Measurements from ENCODE around the gene SPCS3. TPM values are rescaled to one million over a fixed set of nuclear protein-coding genes. Genes with fewer than 3 reads are reported as not detected.
"Not testable (repeated sequence)": the region's sequence is repeated elsewhere in the genome, so short reads cannot be mapped to it uniquely, and the experiment has no call there.

Gene SPCS3
- polyA plus RNA-seq, 1 donor = 60.2 TPM

GRCh38 chr4:176342384-176342783 lies 22.6 kb downstream of the SPCS3 start:
- DNase-seq = no peak
- H3K36me3 ChIP-seq (ENCODE audit: control insufficient read depth, insufficient read depth, low read length) = no peaks in the 10 kb centered on the region
- WGBS (ENCODE audit: insufficient coverage, low lambda C conversion rate) = no CpG with 5 or more reads among the region's 7 CpGs

GRCh38 chr4:176343286-176343685 lies 23.5 kb downstream of the SPCS3 start:
- WGBS (ENCODE audit: insufficient coverage, low lambda C conversion rate) = no CpG with 5 or more reads among the region's 2 CpGs

More at GRCh38 chr4:176342384-176342783, 22.6 kb downstream of the SPCS3 start:
- Histone ChIP-seq H3K4me3 (ENCODE audit: low read length) (no peak overlapping the region), H3K9me3 (ENCODE audit: control insufficient read depth, low read depth, low read length) (peaks cover 13% of the 10 kb centered on the region), H3K27ac (ENCODE audit: low read length) (no peak overlapping the region), H3K4me1 (ENCODE audit: control insufficient read depth, insufficient read depth, low read length) (no peaks in the 10 kb centered on the region), H3K27me3 (ENCODE audit: control insufficient read depth, insufficient read depth, low read length) (no peaks in the 10 kb centered on the region)

GRCh38 chr4:176345346-176345745 lies 25.6 kb downstream of the SPCS3 start:
- not testable (repeated sequence) for H3K36me3 ChIP-seq (ENCODE audit: control insufficient read depth, insufficient read depth, low read length); DNase-seq; H3K27ac ChIP-seq (ENCODE audit: low read length); H3K27me3 ChIP-seq (ENCODE audit: control insufficient read depth, insufficient read depth, low read length); H3K4me3 ChIP-seq (ENCODE audit: low read length); H3K4me1 ChIP-seq (ENCODE audit: control insufficient read depth, insufficient read depth, low read length)
- 92% methylated on average over 1 of the region's 7 CpGs for WGBS (ENCODE audit: insufficient coverage, low lambda C conversion rate)
- peaks cover 13% of the 10 kb centered on the region for H3K9me3 ChIP-seq (ENCODE audit: control insufficient read depth, low read depth, low read length)

More at GRCh38 chr4:176343286-176343685, 23.5 kb downstream of the SPCS3 start:
- no peaks in the 10 kb centered on the region for H3K36me3 ChIP-seq (ENCODE audit: control insufficient read depth, insufficient read depth, low read length)
- H3K4me1 ChIP-seq (ENCODE audit: control insufficient read depth, insufficient read depth, low read length) = no peaks in the 10 kb centered on the region
- H3K27ac ChIP-seq (ENCODE audit: low read length) = no peak overlapping the region
- DNase-seq = no peak
- H3K9me3 ChIP-seq (ENCODE audit: control insufficient read depth, low read depth, low read length) = peaks cover 13% of the 10 kb centered on the region
- no peak overlapping the region for H3K4me3 ChIP-seq (ENCODE audit: low read length)
- no peaks in the 10 kb centered on the region for H3K27me3 ChIP-seq (ENCODE audit: control insufficient read depth, insufficient read depth, low read length)

- H3K27me3 ChIP-seq (ENCODE audit: control insufficient read depth, insufficient read depth, low read length); H3K4me1 ChIP-seq (ENCODE audit: control insufficient read depth, insufficient read depth, low read length); H3K4me3 ChIP-seq (ENCODE audit: low read length); DNase-seq; H3K36me3 ChIP-seq (ENCODE audit: control insufficient read depth, insufficient read depth, low read length); H3K27ac ChIP-seq (ENCODE audit: low read length): not testable (repeated sequence)
- H3K9me3 ChIP-seq (ENCODE audit: control insufficient read depth, low read depth, low read length) = peaks cover 17% of the 10 kb centered on the region
- no CpG with 5 or more reads among the region's 2 CpGs for WGBS (ENCODE audit: insufficient coverage, low lambda C conversion rate)
Observed at GRCh38 chr4:176346836-176347235, 27.1 kb downstream of the SPCS3 start.

GRCh38 chr4:176350671-176351070 lies 30.9 kb downstream of the SPCS3 start:
- H3K27me3 ChIP-seq (ENCODE audit: control insufficient read depth, insufficient read depth, low read length) = no peaks in the 10 kb centered on the region
- H3K4me1 ChIP-seq (ENCODE audit: control insufficient read depth, insufficient read depth, low read length) = no peaks in the 10 kb centered on the region
- H3K36me3 ChIP-seq (ENCODE audit: control insufficient read depth, insufficient read depth, low read length) = no peaks in the 10 kb centered on the region
- no peak overlapping the region for H3K4me3 ChIP-seq (ENCODE audit: low read length)
- no CpG with 5 or more reads among the region's 5 CpGs for WGBS (ENCODE audit: insufficient coverage, low lambda C conversion rate)
- H3K27ac ChIP-seq (ENCODE audit: low read length) = no peak overlapping the region
- peaks cover 4% of the 10 kb centered on the region for H3K9me3 ChIP-seq (ENCODE audit: control insufficient read depth, low read depth, low read length)
- DNase-seq = no peak

GRCh38 chr4:176354884-176355283 lies 35.1 kb downstream of the SPCS3 start:
- peaks cover 4% of the 10 kb centered on the region for H3K9me3 ChIP-seq (ENCODE audit: control insufficient read depth, low read depth, low read length)
- H3K4me1 ChIP-seq (ENCODE audit: control insufficient read depth, insufficient read depth, low read length) = no peaks in the 10 kb centered on the region
- no peaks in the 10 kb centered on the region for H3K27me3 ChIP-seq (ENCODE audit: control insufficient read depth, insufficient read depth, low read length)
- no peak for DNase-seq
- H3K4me3 ChIP-seq (ENCODE audit: low read length) = no peak overlapping the region
- 73% methylated on average over 1 of the region's 1 CpG for WGBS (ENCODE audit: insufficient coverage, low lambda C conversion rate)
- H3K27ac ChIP-seq (ENCODE audit: low read length) = no peak overlapping the region
- H3K36me3 ChIP-seq (ENCODE audit: control insufficient read depth, insufficient read depth, low read length) = no peaks in the 10 kb centered on the region

GRCh38 chr4:176357359-176358082 lies 37.8 kb downstream of the SPCS3 start:
- no peak overlapping the region for H3K4me3 ChIP-seq (ENCODE audit: low read length)
- 60% methylated on average over 2 of the region's 4 CpGs for WGBS (ENCODE audit: insufficient coverage, low lambda C conversion rate)
- no peaks in the 10 kb centered on the region for H3K4me1 ChIP-seq (ENCODE audit: control insufficient read depth, insufficient read depth, low read length)
- H3K9me3 ChIP-seq (ENCODE audit: control insufficient read depth, low read depth, low read length) = no peaks in the 10 kb centered on the region
- no peak overlapping the region for H3K27ac ChIP-seq (ENCODE audit: low read length)
- no peak for DNase-seq
- no peaks in the 10 kb centered on the region for H3K36me3 ChIP-seq (ENCODE audit: control insufficient read depth, insufficient read depth, low read length)
- H3K27me3 ChIP-seq (ENCODE audit: control insufficient read depth, insufficient read depth, low read length) = no peaks in the 10 kb centered on the region

GRCh38 chr4:176358083-176358469 lies 38.3 kb downstream of the SPCS3 start:
- no peak overlapping the region for H3K4me3 ChIP-seq (ENCODE audit: low read length)
- 93% methylated on average over 2 of the region's 3 CpGs for WGBS (ENCODE audit: insufficient coverage, low lambda C conversion rate)

GRCh38 chr4:176359590-176359989 lies 39.8 kb downstream of the SPCS3 start:
- Histone ChIP-seq H3K9me3 (ENCODE audit: control insufficient read depth, low read depth, low read length) (no peaks in the 10 kb centered on the region), H3K27ac (ENCODE audit: low read length) (no peak overlapping the region), H3K36me3 (ENCODE audit: control insufficient read depth, insufficient read depth, low read length) (no peaks in the 10 kb centered on the region), H3K4me3 (ENCODE audit: low read length) (no peak overlapping the region), H3K4me1 (ENCODE audit: control insufficient read depth, insufficient read depth, low read length) (no peaks in the 10 kb centered on the region), H3K27me3 (ENCODE audit: control insufficient read depth, insufficient read depth, low read length) (no peaks in the 10 kb centered on the region)
- no peak for DNase-seq
- 90% methylated on average over 2 of the region's 2 CpGs for WGBS (ENCODE audit: insufficient coverage, low lambda C conversion rate)

More at GRCh38 chr4:176358083-176358469, 38.3 kb downstream of the SPCS3 start:
- H3K9me3 ChIP-seq (ENCODE audit: control insufficient read depth, low read depth, low read length) = no peaks in the 10 kb centered on the region
- H3K4me1 ChIP-seq (ENCODE audit: control insufficient read depth, insufficient read depth, low read length) = no peaks in the 10 kb centered on the region
- DNase-seq = no peak
- no peaks in the 10 kb centered on the region for H3K36me3 ChIP-seq (ENCODE audit: control insufficient read depth, insufficient read depth, low read length)
- no peaks in the 10 kb centered on the region for H3K27me3 ChIP-seq (ENCODE audit: control insufficient read depth, insufficient read depth, low read length)
- no peak overlapping the region for H3K27ac ChIP-seq (ENCODE audit: low read length)

- Histone ChIP-seq H3K4me1 (ENCODE audit: control insufficient read depth, insufficient read depth, low read length) (no peaks in the 10 kb centered on the region), H3K27ac (ENCODE audit: low read length) (no peak overlapping the region), H3K27me3 (ENCODE audit: control insufficient read depth, insufficient read depth, low read length) (no peaks in the 10 kb centered on the region), H3K9me3 (ENCODE audit: control insufficient read depth, low read depth, low read length) (no peaks in the 10 kb centered on the region), H3K36me3 (ENCODE audit: control insufficient read depth, insufficient read depth, low read length) (no peaks in the 10 kb centered on the region), H3K4me3 (ENCODE audit: low read length) (no peak overlapping the region)
- no peak for DNase-seq
Observed at GRCh38 chr4:176360446-176360845, 40.7 kb downstream of the SPCS3 start.

- Histone ChIP-seq H3K4me1 (ENCODE audit: control insufficient read depth, insufficient read depth, low read length) (no peaks in the 10 kb centered on the region), H3K9me3 (ENCODE audit: control insufficient read depth, low read depth, low read length) (no peaks in the 10 kb centered on the region), H3K27ac (ENCODE audit: low read length) (no peak overlapping the region), H3K36me3 (ENCODE audit: control insufficient read depth, insufficient read depth, low read length) (no peaks in the 10 kb centered on the region), H3K27me3 (ENCODE audit: control insufficient read depth, insufficient read depth, low read length) (no peaks in the 10 kb centered on the region), H3K4me3 (ENCODE audit: low read length) (no peak overlapping the region)
- no peak for DNase-seq
- WGBS (ENCODE audit: insufficient coverage, low lambda C conversion rate) = 80% methylated on average over 1 of the region's 1 CpG
Observed at GRCh38 chr4:176363072-176363471, 43.3 kb downstream of the SPCS3 start.
